WTC11 (cell line): ENCODE measurements around the gene TRUB1. TPM values are rescaled to one million over a fixed set of nuclear protein-coding genes. Genes with fewer than 3 reads are reported as not detected.

Experiments
- AR ChIP-seq: fragments of 250-450 bp; sonication (Bioruptor Pico); IDR thresholded peaks from 2 replicates; pipeline ENCODE4 v1.9.0; 2021; ENCODE audit warnings: mild to moderate bottlenecking
- ATF1 ChIP-seq: sonication (generic); formaldehyde crosslinking; IDR thresholded peaks from 2 replicates; pipeline ENCODE4 v1.8.1; 2023; ENCODE audit warnings: mild to moderate bottlenecking, moderate library complexity, missing genetic modification reagents
- CREB1 ChIP-seq: sonication (generic); formaldehyde crosslinking; IDR thresholded peaks from 2 replicates; pipeline ENCODE4 v1.8.0; 2023; ENCODE audit warnings: mild to moderate bottlenecking, missing genetic modification reagents
- EMX1 ChIP-seq: fragments of 250-450 bp; sonication (Bioruptor Pico); IDR thresholded peaks from 2 replicates; pipeline ENCODE4 v1.8.0; 2021; ENCODE audit warnings: mild to moderate bottlenecking
- FOXK1 ChIP-seq: sonication (generic); formaldehyde crosslinking; IDR thresholded peaks from 2 replicates; pipeline ENCODE4 v1.8.0; 2022; ENCODE audit warnings: mild to moderate bottlenecking, moderate library complexity, missing genetic modification reagents
- FOXP1 ChIP-seq: sonication (generic); formaldehyde crosslinking; IDR thresholded peaks from 2 replicates; pipeline ENCODE4 v1.8.0; 2022; ENCODE audit warnings: missing genetic modification reagents, mild to moderate bottlenecking, moderate library complexity, borderline replicate concordance
- GTF2I ChIP-seq: fragments of 250-450 bp; sonication (Bioruptor Pico); conservative IDR thresholded peaks from 2 replicates; pipeline ENCODE4 v1.4.0; 2021; ENCODE audit warnings: mild to moderate bottlenecking
- JUN ChIP-seq: sonication (generic); formaldehyde crosslinking; IDR thresholded peaks from 2 replicates; pipeline ENCODE4 v1.8.0; 2023; ENCODE audit warnings: mild to moderate bottlenecking, missing genetic modification reagents
- KAT7 ChIP-seq: sonication (generic); formaldehyde crosslinking; IDR thresholded peaks from 2 replicates; pipeline ENCODE4 v1.8.1; 2023; ENCODE audit warnings: missing genetic modification reagents, mild to moderate bottlenecking, borderline replicate concordance
- MYBL2 ChIP-seq: sonication (generic); formaldehyde crosslinking; IDR thresholded peaks from 2 replicates; pipeline ENCODE4 v1.8.1; 2023; ENCODE audit warnings: mild to moderate bottlenecking, moderate library complexity, missing genetic modification reagents
- NR3C1 ChIP-seq: sonication (generic); formaldehyde crosslinking; conservative IDR thresholded peaks from 2 replicates; pipeline ENCODE4 v1.8.1; 2023; ENCODE audit warnings: low read depth, mild to moderate bottlenecking, missing genetic modification reagents
- PREB ChIP-seq: sonication (generic); formaldehyde crosslinking; IDR thresholded peaks from 2 replicates; pipeline ENCODE4 v1.8.1; 2022; ENCODE audit warnings: mild to moderate bottlenecking, missing genetic modification reagents, moderate library complexity, borderline replicate concordance
- PRRX2 ChIP-seq: fragments of 250-450 bp; sonication (Bioruptor Pico); IDR thresholded peaks from 2 replicates; pipeline ENCODE4 v1.8.0; 2021; ENCODE audit warnings: mild to moderate bottlenecking
- RELA ChIP-seq: sonication (generic); formaldehyde crosslinking; IDR thresholded peaks from 2 replicates; pipeline ENCODE4 v1.8.1; 2022; ENCODE audit warnings: missing genetic modification reagents, mild to moderate bottlenecking, borderline replicate concordance
- SMAD3 ChIP-seq: sonication (generic); formaldehyde crosslinking; IDR thresholded peaks from 2 replicates; pipeline ENCODE4 v1.8.0; 2022; ENCODE audit warnings: missing genetic modification reagents, mild to moderate bottlenecking, borderline replicate concordance
- ZNF317 ChIP-seq: sonication (generic); formaldehyde crosslinking; IDR thresholded peaks from 2 replicates; pipeline ENCODE4 v1.8.1; 2023; ENCODE audit warnings: low read depth, mild to moderate bottlenecking, moderate library complexity, missing genetic modification reagents, borderline replicate concordance
- total RNA-seq: library from RNA; stranded (reverse); gene quantifications from 3 replicates; pipeline ENCODE4 v1.2.3, GENCODE V29; 2021
- TF ChIP-seq, protein P1 (sequence below): fragments of 250-450 bp; sonication (Bioruptor Pico); IDR thresholded peaks from 2 replicates; pipeline ENCODE4 v1.9.0; 2021; ENCODE audit warnings: mild to moderate bottlenecking, borderline replicate concordance
- TF ChIP-seq, protein P2 (sequence below): fragments of 250-450 bp; sonication (Bioruptor Pico); conservative IDR thresholded peaks from 2 replicates; pipeline ENCODE4 v1.9.0; 2021; ENCODE audit warnings: mild to moderate bottlenecking
- TF ChIP-seq, protein P3 (sequence below): sonication (generic); formaldehyde crosslinking; conservative IDR thresholded peaks from 2 replicates; pipeline ENCODE4 v1.8.1; 2023; ENCODE audit warnings: mild to moderate bottlenecking, low read depth, missing genetic modification reagents, moderate library complexity
- TF ChIP-seq, protein P4 (sequence below): sonication (generic); formaldehyde crosslinking; IDR thresholded peaks from 2 replicates; pipeline ENCODE4 v1.8.1; 2023; ENCODE audit warnings: mild to moderate bottlenecking, missing genetic modification reagents
- TF ChIP-seq, protein P5 (sequence below): sonication (generic); formaldehyde crosslinking; IDR thresholded peaks from 2 replicates; pipeline ENCODE4 v1.8.0; 2022; ENCODE audit warnings: mild to moderate bottlenecking, missing genetic modification reagents

TRUB1 gene
- total RNA-seq, 1 experiment from 2014 or later = 27.8 TPM

DNA sequence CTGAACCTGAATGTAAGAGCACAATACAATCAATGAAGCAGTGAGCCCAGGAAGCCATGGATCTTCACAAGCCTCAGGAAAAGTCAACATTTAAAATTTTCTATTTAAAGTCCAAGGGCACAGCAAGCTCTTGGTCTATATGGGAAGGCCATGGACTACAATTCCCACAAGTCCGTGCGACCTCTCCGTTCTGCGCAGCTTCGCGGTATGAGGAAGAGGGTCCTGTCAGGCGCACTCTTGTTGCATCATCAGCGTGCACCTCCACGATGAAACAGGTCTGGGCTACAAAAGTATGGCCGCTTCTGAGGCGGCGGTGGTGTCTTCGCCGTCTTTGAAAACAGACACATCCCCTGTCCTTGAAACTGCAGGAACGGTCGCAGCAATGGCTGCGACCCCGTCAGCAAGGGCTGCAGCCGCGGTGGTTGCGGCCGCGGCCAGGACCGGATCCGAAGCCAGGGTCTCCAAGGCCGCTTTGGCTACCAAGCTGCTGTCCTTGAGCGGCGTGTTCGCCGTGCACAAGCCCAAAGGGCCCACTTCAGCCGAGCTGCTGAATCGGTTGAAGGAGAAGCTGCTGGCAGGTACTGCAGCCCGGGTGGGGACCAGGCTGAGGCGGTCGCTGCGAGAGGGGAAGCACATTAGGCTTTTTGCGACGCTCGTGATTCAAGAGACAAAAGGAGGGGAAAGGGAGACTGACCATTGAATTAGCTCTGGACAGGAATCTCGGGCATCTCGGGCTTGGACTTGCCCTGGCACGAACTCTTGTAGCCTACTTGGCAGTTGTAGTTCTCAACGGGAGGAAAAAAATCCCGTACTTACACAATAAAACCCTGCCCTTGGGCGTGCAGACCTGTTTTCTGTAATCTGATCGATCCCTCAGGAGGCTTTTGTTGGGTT is at the start of gene TRUB1 (continued):
- TF ChIP-seq RELA (CRISPR knock-in tag) = no peak
- TF ChIP-seq, protein P1, sequence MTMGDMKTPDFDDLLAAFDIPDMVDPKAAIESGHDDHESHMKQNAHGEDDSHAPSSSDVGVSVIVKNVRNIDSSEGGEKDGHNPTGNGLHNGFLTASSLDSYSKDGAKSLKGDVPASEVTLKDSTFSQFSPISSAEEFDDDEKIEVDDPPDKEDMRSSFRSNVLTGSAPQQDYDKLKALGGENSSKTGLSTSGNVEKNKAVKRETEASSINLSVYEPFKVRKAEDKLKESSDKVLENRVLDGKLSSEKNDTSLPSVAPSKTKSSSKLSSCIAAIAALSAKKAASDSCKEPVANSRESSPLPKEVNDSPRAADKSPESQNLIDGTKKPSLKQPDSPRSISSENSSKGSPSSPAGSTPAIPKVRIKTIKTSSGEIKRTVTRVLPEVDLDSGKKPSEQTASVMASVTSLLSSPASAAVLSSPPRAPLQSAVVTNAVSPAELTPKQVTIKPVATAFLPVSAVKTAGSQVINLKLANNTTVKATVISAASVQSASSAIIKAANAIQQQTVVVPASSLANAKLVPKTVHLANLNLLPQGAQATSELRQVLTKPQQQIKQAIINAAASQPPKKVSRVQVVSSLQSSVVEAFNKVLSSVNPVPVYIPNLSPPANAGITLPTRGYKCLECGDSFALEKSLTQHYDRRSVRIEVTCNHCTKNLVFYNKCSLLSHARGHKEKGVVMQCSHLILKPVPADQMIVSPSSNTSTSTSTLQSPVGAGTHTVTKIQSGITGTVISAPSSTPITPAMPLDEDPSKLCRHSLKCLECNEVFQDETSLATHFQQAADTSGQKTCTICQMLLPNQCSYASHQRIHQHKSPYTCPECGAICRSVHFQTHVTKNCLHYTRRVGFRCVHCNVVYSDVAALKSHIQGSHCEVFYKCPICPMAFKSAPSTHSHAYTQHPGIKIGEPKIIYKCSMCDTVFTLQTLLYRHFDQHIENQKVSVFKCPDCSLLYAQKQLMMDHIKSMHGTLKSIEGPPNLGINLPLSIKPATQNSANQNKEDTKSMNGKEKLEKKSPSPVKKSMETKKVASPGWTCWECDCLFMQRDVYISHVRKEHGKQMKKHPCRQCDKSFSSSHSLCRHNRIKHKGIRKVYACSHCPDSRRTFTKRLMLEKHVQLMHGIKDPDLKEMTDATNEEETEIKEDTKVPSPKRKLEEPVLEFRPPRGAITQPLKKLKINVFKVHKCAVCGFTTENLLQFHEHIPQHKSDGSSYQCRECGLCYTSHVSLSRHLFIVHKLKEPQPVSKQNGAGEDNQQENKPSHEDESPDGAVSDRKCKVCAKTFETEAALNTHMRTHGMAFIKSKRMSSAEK (CRISPR knock-in tag) = no peak
- TF ChIP-seq, protein P2, sequence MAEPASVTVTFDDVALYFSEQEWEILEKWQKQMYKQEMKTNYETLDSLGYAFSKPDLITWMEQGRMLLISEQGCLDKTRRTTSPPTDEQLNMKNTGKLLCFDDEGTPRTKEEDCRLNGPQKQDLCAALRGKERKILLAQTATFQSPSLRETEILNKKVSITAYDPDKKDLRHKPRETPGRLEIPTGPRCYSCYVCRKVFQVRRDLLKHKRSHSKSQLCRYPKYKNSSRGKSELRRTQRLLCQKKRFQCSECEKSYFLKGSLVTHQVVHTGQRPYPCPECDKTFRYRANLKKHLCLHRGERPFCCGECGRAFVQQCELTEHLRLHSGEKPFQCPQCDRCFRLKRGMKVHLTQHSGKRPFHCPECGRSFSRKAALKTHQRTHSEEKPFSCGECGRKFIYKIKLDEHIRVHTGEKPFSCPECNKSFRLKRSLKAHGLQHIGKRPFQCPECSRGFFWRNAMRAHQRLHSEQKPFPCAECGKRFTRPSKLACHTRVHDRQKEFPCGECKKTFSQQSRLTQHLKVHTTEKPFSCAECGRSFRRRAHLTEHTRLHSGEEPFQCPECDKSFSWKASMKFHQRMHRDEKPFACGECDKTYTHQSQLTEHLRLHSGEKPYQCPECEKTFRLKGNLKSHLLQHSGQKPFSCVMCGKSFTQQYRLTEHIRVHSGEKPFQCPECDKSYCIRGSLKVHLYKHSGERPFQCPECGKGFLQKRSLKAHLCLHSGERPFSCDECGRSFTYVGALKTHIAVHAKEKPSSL (CRISPR knock-in tag) = no peak
- TF ChIP-seq, protein P3, sequence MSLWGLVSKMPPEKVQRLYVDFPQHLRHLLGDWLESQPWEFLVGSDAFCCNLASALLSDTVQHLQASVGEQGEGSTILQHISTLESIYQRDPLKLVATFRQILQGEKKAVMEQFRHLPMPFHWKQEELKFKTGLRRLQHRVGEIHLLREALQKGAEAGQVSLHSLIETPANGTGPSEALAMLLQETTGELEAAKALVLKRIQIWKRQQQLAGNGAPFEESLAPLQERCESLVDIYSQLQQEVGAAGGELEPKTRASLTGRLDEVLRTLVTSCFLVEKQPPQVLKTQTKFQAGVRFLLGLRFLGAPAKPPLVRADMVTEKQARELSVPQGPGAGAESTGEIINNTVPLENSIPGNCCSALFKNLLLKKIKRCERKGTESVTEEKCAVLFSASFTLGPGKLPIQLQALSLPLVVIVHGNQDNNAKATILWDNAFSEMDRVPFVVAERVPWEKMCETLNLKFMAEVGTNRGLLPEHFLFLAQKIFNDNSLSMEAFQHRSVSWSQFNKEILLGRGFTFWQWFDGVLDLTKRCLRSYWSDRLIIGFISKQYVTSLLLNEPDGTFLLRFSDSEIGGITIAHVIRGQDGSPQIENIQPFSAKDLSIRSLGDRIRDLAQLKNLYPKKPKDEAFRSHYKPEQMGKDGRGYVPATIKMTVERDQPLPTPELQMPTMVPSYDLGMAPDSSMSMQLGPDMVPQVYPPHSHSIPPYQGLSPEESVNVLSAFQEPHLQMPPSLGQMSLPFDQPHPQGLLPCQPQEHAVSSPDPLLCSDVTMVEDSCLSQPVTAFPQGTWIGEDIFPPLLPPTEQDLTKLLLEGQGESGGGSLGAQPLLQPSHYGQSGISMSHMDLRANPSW = no peak
- no peak for TF ChIP-seq GTF2I (CRISPR knock-in tag)
- no peak for TF ChIP-seq PRRX2
- no peak for TF ChIP-seq MYBL2 (CRISPR knock-in tag)
- 0 out of 2 replicates have a peak, but pooled peaks have one; percentile 77 for TF ChIP-seq KAT7 (CRISPR knock-in tag)
- no peak for TF ChIP-seq PREB (CRISPR knock-in tag)
- no peak for TF ChIP-seq SMAD3 (CRISPR knock-in tag)
- TF ChIP-seq FOXK1 = peak; percentile 90
- TF ChIP-seq ZNF317 (CRISPR knock-in tag) = no peak
- 0 out of 2 replicates have a peak, but pooled peaks have one; percentile 58 for TF ChIP-seq JUN (CRISPR knock-in tag)
- peak; percentile 88 for TF ChIP-seq FOXP1 (CRISPR knock-in tag)
- no peak for TF ChIP-seq AR (CRISPR knock-in tag)
- TF ChIP-seq, protein P4, sequence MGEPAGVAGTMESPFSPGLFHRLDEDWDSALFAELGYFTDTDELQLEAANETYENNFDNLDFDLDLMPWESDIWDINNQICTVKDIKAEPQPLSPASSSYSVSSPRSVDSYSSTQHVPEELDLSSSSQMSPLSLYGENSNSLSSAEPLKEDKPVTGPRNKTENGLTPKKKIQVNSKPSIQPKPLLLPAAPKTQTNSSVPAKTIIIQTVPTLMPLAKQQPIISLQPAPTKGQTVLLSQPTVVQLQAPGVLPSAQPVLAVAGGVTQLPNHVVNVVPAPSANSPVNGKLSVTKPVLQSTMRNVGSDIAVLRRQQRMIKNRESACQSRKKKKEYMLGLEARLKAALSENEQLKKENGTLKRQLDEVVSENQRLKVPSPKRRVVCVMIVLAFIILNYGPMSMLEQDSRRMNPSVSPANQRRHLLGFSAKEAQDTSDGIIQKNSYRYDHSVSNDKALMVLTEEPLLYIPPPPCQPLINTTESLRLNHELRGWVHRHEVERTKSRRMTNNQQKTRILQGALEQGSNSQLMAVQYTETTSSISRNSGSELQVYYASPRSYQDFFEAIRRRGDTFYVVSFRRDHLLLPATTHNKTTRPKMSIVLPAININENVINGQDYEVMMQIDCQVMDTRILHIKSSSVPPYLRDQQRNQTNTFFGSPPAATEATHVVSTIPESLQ (CRISPR knock-in tag) = no peak
- TF ChIP-seq, protein P5, sequence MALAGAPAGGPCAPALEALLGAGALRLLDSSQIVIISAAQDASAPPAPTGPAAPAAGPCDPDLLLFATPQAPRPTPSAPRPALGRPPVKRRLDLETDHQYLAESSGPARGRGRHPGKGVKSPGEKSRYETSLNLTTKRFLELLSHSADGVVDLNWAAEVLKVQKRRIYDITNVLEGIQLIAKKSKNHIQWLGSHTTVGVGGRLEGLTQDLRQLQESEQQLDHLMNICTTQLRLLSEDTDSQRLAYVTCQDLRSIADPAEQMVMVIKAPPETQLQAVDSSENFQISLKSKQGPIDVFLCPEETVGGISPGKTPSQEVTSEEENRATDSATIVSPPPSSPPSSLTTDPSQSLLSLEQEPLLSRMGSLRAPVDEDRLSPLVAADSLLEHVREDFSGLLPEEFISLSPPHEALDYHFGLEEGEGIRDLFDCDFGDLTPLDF (CRISPR knock-in tag) = no peak
- no peak for TF ChIP-seq ATF1 (CRISPR knock-in tag)
- TF ChIP-seq EMX1 (CRISPR knock-in tag) = no peak
- no peak for TF ChIP-seq NR3C1
- TF ChIP-seq CREB1 = peak; percentile 58; the same call in 1 of the 2 replicates
